ENCODE data around the gene S1PR1. TPM values are rescaled to one million over a fixed set of nuclear protein-coding genes. Genes with fewer than 3 reads are reported as not detected.

Gene S1PR1
- polyA plus RNA-seq, 3 donors: 0.36 to 0.64 (median 0.43) TPM

GRCh38 chr1:101284622-101285218 lies 47.9 kb downstream of the S1PR1 start:
- no peak for TF ChIP-seq CTCF (IDR thresholded peaks at IDR 0.05)
- Mint-ChIP-seq H3K9me3 (no peaks in the 10 kb centered on the region), H3K36me3 (no peaks in the 10 kb centered on the region), H3K27me3 (ENCODE audit: low read depth in 3 of 3) (peaks cover 0 to 5% (median 0%) of the 10 kb centered on the region in 3 donors), H3K4me3 (no peak overlapping the region), H3K4me1 (peaks cover 5% of the 10 kb centered on the region), H3K27ac (no peak overlapping the region)
- Histone ChIP-seq H3K4me3 (replicated peaks in 1 of 3; ENCODE audit: low read depth in 2 of 3, low read length in 3 of 3) (no peak overlapping the region), H3K4me2 (replicated peaks; ENCODE audit: extremely low read depth, low read length, poor library complexity, severe bottlenecking) (no peak overlapping the region), H3K36me3 (replicated peaks in 1 of 2; ENCODE audit: control insufficient read depth in 1 of 2, insufficient read depth in 2 of 2, low read length in 2 of 2) (no peaks in the 10 kb centered on the region), H3K9ac (ENCODE audit: insufficient read depth, low read length, poor library complexity, severe bottlenecking) (no peak overlapping the region), H3K27me3 (ENCODE audit: control insufficient read depth in 2 of 2, insufficient read depth in 2 of 2, low read length in 2 of 2) (no peaks in the 10 kb centered on the region), H3K4me1 (ENCODE audit: control insufficient read depth in 1 of 2, insufficient read depth in 2 of 2, low read length in 2 of 2) (no peaks in the 10 kb centered on the region), H3K9me3 (replicated peaks in 1 of 2; ENCODE audit: control insufficient read depth in 1 of 2, insufficient read depth in 1 of 2, low read length in 2 of 2) (no peaks in the 10 kb centered on the region), H3K79me2 (ENCODE audit: insufficient read depth, low read length) (no peaks in the 10 kb centered on the region), H2AFZ (ENCODE audit: insufficient read depth, low read depth, low read length, poor library complexity, severe bottlenecking) (no peak overlapping the region), H4K20me1 (ENCODE audit: insufficient read depth, low read length) (no peaks in the 10 kb centered on the region), H3K27ac (ENCODE audit: low read depth in 1 of 2, low read length in 2 of 2) (no peak overlapping the region)
- intact Hi-C loops (cut with micrococcal nuclease): loop anchor here in 1 of 2 donors (5.0 kb wide), 1 partner anchor 47 kb away; the partner anchor contains the start of gene S1PR1
- no peak for DNase-seq
- 86% methylated on average over 2 of the region's 5 CpGs for WGBS (ENCODE audit: insufficient coverage)

GRCh38 chr1:101285922-101286570 lies 49.2 kb downstream of the S1PR1 start:
- peaks cover 13% of the 10 kb centered on the region for H3K4me1 Mint-ChIP-seq
- Histone ChIP-seq H3K9me3 (replicated peaks in 1 of 2; ENCODE audit: control insufficient read depth in 1 of 2, insufficient read depth in 1 of 2, low read length in 2 of 2) (no peaks in the 10 kb centered on the region), H2AFZ (ENCODE audit: insufficient read depth, low read depth, low read length, poor library complexity, severe bottlenecking) (no peak overlapping the region), H4K20me1 (ENCODE audit: insufficient read depth, low read length) (no peaks in the 10 kb centered on the region), H3K79me2 (ENCODE audit: insufficient read depth, low read length) (no peaks in the 10 kb centered on the region), H3K27ac (ENCODE audit: low read depth in 1 of 2, low read length in 2 of 2) (no peak overlapping the region), H3K36me3 (replicated peaks in 1 of 2; ENCODE audit: control insufficient read depth in 1 of 2, insufficient read depth in 2 of 2, low read length in 2 of 2) (no peaks in the 10 kb centered on the region), H3K4me2 (replicated peaks; ENCODE audit: extremely low read depth, low read length, poor library complexity, severe bottlenecking) (no peak overlapping the region), H3K9ac (ENCODE audit: insufficient read depth, low read length, poor library complexity, severe bottlenecking) (no peak overlapping the region), H3K27me3 (ENCODE audit: control insufficient read depth in 2 of 2, insufficient read depth in 2 of 2, low read length in 2 of 2) (no peaks in the 10 kb centered on the region), H3K4me3 (replicated peaks in 1 of 3; ENCODE audit: low read depth in 2 of 3, low read length in 3 of 3) (no peak overlapping the region), H3K4me1 (ENCODE audit: control insufficient read depth in 1 of 2, insufficient read depth in 2 of 2, low read length in 2 of 2) (peaks cover 8 to 9% of the 10 kb centered on the region in 2 donors)
- H3K27me3 Mint-ChIP-seq (ENCODE audit: low read depth in 3 of 3): peaks cover 0 to 3% (median 0%) of the 10 kb centered on the region in 3 donors
- no peak for DNase-seq
- no peak overlapping the region for H3K4me3 Mint-ChIP-seq
- H3K27ac Mint-ChIP-seq: no peak overlapping the region
- no CpG with 5 or more reads among the region's 2 CpGs for WGBS (ENCODE audit: insufficient coverage)
- H3K36me3 Mint-ChIP-seq: no peaks in the 10 kb centered on the region
- intact Hi-C loops (cut with micrococcal nuclease): loop anchor here in 1 of 2 donors (5.0 kb wide), 1 partner anchor 49 kb away; the partner anchor contains the start of gene S1PR1
- no peak for TF ChIP-seq CTCF (IDR thresholded peaks at IDR 0.05)
- no peaks in the 10 kb centered on the region for H3K9me3 Mint-ChIP-seq
